DMS114 treated with DMSO at 0.1 percent for 48 hours (cell line): ENCODE measurements around the gene MMS19.
"Not testable (repeated sequence)": the region's sequence is repeated elsewhere in the genome, so short reads cannot be mapped to it uniquely, and the experiment has no call there.

Source experiments
- DNase-seq: peaks from one replicate; lab custom pipeline; 2025; ENCODE audit not compliant: unreplicated experiment; lab: John Stamatoyannopoulos, UW

Gene MMS19

GRCh38 chr10:97503406-97503805 lies 5.2 kb upstream of the MMS19 start:
- DNase-seq, result no peak

- DNase-seq, result no peak
Observed at GRCh38 chr10:97502916-97503315, 4.7 kb upstream of the MMS19 start.

GRCh38 chr10:97500297-97500575 lies 2.0 kb upstream of the MMS19 start:
- no peak for DNase-seq

GRCh38 chr10:97499561-97500296 lies 1.5 kb upstream of the MMS19 start:
- DNase-seq, result no peak

GRCh38 chr10:97498841-97499560 lies 779 bp upstream of the MMS19 start, which contains the start of gene UBTD1:
UBTD1 (plus strand) TSS chr10:97498924; CDS start chr10:97499204, 280 bp downstream.
- no peak for DNase-seq

- DNase-seq, result peak; percentile 86
Observed at GRCh38 chr10:97497572-97498075, 598 bp downstream of the MMS19 start.

- no peak for DNase-seq
Observed at GRCh38 chr10:97494863-97495506, 3.2 kb downstream of the MMS19 start.

- DNase-seq, result no peak
Observed at GRCh38 chr10:97494151-97494550, 4.1 kb downstream of the MMS19 start.

- DNase-seq, result no peak
Observed at GRCh38 chr10:97490592-97490991, 7.6 kb downstream of the MMS19 start.

- DNase-seq, result no peak
Observed at GRCh38 chr10:97485647-97486281, 12.5 kb downstream of the MMS19 start.

- DNase-seq, result no peak
Observed at GRCh38 chr10:97483921-97484320, 14.3 kb downstream of the MMS19 start.

- DNase-seq, result no peak
Observed at GRCh38 chr10:97483506-97483905, 14.7 kb downstream of the MMS19 start.

- no peak for DNase-seq
Observed at GRCh38 chr10:97482381-97482780, 15.8 kb downstream of the MMS19 start.

GRCh38 chr10:97481071-97481470 lies 17.2 kb downstream of the MMS19 start:
- DNase-seq, result no peak

- DNase-seq, result no peak
Observed at GRCh38 chr10:97479939-97480338, 18.3 kb downstream of the MMS19 start.

GRCh38 chr10:97479410-97479809 lies 18.8 kb downstream of the MMS19 start:
- DNase-seq, result not testable (repeated sequence)

- no peak for DNase-seq
Observed at GRCh38 chr10:97475936-97476594, 22.2 kb downstream of the MMS19 start.

- DNase-seq, result no peak
Observed at GRCh38 chr10:97474918-97475317, 23.3 kb downstream of the MMS19 start.

GRCh38 chr10:97468781-97469180 lies 29.4 kb downstream of the MMS19 start:
- not testable (repeated sequence) for DNase-seq

- DNase-seq, result no peak
Observed at GRCh38 chr10:97468162-97468561, 30.1 kb downstream of the MMS19 start.

GRCh38 chr10:97466755-97467154 lies 31.5 kb downstream of the MMS19 start:
- DNase-seq, result no peak
